Panc1 (cell line): Measurements from ENCODE around the gene FBXL17.

ENCODE experiments used
- TF ChIP-seq, protein P1 (sequence below), 2 experiments: IDR thresholded peaks; 2 replicates each; pipeline ENCODE4 v1.6.1; 2011 to 2012; ENCODE audit warnings: low read depth in 2 of 2, control low read depth in 1 of 2, low read length in 1 of 2, mild to moderate bottlenecking in 1 of 2, moderate library complexity in 1 of 2; ENCODE audit not compliant: insufficient read depth in 1 of 2
- TF ChIP-seq, protein P2 (sequence below): fragments of 450-650 bp; IDR thresholded peaks from 2 replicates; pipeline ENCODE4 v1.5.1; 2017; ENCODE audit warnings: mild to moderate bottlenecking

DNA sequence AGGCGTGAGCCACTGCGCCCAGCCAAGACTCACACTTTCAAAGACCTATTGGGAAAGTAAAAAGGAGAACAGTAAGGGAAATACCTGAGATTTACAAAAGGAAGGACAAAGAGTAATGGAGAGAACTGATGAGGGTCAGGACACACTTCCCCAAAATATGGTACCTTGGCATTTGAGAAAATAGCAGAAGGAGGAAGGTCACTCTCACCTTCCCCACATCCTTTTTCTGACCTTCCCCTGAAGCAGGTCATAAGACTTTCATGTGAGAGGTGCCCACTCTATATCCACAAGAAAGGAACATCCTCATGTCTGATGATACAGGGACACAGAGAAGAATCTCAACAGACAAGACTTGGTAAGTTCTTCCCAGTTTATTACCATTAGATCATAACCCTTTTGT is 272.8 kb downstream of the FBXL17 start:
- TF ChIP-seq, protein P1, sequence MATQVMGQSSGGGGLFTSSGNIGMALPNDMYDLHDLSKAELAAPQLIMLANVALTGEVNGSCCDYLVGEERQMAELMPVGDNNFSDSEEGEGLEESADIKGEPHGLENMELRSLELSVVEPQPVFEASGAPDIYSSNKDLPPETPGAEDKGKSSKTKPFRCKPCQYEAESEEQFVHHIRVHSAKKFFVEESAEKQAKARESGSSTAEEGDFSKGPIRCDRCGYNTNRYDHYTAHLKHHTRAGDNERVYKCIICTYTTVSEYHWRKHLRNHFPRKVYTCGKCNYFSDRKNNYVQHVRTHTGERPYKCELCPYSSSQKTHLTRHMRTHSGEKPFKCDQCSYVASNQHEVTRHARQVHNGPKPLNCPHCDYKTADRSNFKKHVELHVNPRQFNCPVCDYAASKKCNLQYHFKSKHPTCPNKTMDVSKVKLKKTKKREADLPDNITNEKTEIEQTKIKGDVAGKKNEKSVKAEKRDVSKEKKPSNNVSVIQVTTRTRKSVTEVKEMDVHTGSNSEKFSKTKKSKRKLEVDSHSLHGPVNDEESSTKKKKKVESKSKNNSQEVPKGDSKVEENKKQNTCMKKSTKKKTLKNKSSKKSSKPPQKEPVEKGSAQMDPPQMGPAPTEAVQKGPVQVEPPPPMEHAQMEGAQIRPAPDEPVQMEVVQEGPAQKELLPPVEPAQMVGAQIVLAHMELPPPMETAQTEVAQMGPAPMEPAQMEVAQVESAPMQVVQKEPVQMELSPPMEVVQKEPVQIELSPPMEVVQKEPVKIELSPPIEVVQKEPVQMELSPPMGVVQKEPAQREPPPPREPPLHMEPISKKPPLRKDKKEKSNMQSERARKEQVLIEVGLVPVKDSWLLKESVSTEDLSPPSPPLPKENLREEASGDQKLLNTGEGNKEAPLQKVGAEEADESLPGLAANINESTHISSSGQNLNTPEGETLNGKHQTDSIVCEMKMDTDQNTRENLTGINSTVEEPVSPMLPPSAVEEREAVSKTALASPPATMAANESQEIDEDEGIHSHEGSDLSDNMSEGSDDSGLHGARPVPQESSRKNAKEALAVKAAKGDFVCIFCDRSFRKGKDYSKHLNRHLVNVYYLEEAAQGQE (IDR thresholded peaks at IDR 0.05; ENCODE audit: insufficient read depth in 1 of 2, low read depth in 2 of 2, low read length in 1 of 2) = no peak
- TF ChIP-seq, protein P2, sequence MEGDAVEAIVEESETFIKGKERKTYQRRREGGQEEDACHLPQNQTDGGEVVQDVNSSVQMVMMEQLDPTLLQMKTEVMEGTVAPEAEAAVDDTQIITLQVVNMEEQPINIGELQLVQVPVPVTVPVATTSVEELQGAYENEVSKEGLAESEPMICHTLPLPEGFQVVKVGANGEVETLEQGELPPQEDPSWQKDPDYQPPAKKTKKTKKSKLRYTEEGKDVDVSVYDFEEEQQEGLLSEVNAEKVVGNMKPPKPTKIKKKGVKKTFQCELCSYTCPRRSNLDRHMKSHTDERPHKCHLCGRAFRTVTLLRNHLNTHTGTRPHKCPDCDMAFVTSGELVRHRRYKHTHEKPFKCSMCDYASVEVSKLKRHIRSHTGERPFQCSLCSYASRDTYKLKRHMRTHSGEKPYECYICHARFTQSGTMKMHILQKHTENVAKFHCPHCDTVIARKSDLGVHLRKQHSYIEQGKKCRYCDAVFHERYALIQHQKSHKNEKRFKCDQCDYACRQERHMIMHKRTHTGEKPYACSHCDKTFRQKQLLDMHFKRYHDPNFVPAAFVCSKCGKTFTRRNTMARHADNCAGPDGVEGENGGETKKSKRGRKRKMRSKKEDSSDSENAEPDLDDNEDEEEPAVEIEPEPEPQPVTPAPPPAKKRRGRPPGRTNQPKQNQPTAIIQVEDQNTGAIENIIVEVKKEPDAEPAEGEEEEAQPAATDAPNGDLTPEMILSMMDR = no peak
